CD4-positive, alpha-beta T cell treated with Interferon gamma for 1 hour (primary cell): ENCODE results near the gene ARSI.

ENCODE experiments used
- DNase-seq: peaks from one replicate; pipeline ENCODE4 v3.0.0-alpha.2; 2020

ARSI gene

DNA sequence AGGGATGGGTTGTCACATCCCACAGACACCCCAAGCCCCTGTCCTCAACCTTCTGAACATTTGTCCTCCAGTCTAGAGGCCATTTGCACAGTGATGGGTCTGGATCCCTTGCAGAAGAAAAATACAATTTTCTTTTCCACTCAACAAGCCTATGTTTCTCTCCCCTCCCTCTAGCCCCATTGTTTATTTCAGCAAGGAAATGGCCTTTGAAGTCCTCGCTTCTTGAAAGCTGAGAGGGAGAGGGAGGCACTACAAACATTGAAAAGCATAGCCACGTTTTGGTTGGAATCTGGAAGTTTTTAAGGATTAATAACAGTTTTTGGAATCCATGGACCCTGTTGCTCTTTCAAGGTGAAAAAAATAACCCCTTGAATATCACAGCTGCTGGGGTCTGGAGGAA lies 24.0 kb upstream of the ARSI start:
- no peak for DNase-seq

- DNase-seq, result no peak
Observed at GRCh38 chr5:150325426-150325825, 22.7 kb upstream of the ARSI start.

DNA sequence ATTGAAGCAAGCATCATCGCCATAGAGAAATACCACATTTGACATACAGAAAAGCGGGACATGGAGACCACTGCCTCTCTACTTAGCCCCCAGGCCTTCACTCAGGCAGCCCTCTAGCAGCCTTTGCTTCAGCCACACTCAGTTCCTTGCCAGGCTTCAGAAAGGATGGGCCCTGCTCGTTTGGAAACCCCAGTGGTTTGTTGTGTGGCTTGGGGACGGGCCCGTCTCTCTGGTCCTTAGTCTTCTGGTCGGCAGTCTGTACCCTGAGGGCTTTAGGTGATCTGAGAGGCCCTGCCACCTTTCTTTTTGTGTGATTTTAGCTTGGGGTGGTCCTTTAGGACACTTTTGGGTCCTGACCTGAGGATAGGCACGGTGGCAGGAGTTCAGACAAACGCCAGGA lies 21.1 kb upstream of the ARSI start:
- no peak for DNase-seq

GRCh38 chr5:150323092-150323491 lies 20.4 kb upstream of the ARSI start:
- no peak for DNase-seq

DNA sequence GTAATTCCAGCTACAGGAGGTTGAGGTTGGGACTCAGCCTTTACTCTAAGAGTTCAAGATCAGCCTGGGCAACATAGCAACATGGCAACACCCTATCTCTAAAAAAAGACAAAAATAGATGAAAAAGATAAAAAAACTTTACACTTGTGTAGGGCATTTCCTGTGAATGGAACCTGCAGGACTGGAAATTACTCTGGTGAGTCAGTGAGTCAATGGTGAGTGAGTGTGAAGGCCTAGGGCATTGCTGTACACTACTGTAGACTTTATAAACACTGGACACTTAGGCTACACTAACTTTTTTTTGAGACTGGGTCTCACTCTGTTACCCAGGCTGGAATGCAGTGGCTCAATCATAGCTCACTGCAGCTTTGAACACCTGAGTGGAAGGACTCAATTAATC lies 19.5 kb upstream of the ARSI start:
- DNase-seq, result no peak

GRCh38 chr5:150321784-150322183 lies 19.1 kb upstream of the ARSI start:
- no peak for DNase-seq

DNA sequence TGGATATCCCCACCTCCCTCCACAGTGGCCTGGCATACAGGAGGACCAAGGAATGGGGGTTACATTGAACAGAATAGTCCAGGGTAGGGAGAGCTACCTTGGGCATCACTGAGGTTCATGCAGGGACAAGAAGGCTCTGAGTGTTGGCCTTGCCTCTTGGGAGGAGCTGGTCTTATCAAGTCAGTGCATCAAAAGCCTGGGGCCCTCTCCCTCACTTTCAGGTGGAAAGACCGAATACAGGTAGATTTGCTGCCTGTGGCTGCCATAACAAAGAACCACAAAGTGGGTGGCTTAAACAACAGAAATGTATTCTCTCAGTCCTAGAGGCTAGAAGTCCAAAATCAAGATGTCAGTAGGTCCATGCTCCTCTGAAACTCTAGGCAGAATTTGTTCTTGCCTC lies 18.5 kb upstream of the ARSI start:
- no peak for DNase-seq

GRCh38 chr5:150320044-150320613 lies 17.4 kb upstream of the ARSI start:
- DNase-seq, result no peak

DNA sequence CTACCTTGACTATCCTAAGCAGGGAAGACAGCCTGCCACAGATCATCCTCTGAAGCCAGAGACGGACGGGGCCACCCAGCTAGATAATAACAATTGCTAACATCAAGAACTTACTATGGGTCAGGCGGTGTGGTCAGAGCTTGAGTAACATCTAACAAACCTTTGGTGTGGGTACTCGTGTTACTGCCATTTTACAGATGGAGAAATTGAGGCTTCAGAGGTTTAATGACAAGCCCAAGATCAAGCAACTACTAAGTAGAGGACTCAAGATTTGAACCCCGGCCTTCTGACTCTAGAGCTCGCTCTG lies 16.7 kb upstream of the ARSI start:
- no peak for DNase-seq

GRCh38 chr5:150318613-150319483 lies 16.1 kb upstream of the ARSI start:
- no peak for DNase-seq

GRCh38 chr5:150317048-150318003 lies 14.6 kb upstream of the ARSI start:
- DNase-seq, result no peak

GRCh38 chr5:150316320-150316719 lies 13.6 kb upstream of the ARSI start:
- no peak for DNase-seq

DNA sequence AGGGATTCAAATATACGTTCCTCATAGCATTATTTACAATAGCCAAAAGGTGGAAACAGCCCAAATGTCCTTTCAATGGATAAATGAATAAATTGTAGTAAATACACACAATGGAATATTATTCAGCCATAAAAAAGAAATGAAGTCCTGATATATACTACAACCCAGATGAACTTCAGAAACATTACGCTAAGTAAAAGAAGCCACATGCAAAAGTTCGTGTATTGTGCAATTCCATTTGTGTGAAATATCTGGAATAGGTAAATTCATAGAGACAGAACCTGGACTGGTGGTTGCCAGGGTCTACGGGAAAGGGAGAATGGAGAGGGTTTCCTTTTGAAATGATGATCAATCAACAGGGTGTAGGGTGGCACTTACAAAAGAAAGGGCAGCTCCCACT lies 12.5 kb upstream of the ARSI start:
- no peak for DNase-seq

DNA sequence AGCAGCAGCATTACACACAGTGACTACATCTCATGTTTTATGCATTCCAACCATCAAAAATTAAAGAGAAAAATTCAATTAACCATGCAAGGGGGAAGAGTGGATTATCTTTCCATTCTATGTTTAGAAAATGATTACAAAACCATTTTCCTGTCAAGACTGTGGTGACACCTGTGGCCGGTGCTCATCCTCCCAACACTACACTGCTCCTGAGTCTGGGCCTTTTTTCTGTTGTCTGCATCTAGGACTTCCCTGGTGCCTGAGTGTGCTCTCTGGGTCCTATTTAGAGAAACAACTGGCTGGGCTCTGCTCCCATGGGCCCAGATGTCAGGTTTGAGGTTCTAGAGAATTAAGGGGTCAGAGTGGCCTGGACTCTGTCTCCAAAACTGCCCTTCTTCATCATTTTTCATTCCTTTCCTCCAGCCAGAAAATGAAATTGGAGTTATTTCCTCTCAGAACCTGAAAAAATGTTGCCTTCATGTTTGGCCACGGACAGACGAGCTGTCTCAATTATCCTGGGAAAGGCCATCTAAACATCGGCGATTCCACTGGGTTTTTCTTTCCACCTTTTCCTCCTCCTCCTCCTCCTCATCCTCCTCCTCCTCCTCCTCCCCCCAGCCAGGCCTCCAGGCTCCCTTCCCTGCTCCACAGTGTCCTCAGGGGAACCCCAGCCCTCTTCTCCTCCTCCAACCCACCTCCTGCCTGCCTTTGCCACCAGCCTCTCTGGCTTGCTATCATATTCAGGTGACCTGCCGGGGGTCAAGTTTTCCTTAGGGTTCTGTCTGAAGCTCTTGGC lies 11.4 kb upstream of the ARSI start:
- no peak for DNase-seq

DNA sequence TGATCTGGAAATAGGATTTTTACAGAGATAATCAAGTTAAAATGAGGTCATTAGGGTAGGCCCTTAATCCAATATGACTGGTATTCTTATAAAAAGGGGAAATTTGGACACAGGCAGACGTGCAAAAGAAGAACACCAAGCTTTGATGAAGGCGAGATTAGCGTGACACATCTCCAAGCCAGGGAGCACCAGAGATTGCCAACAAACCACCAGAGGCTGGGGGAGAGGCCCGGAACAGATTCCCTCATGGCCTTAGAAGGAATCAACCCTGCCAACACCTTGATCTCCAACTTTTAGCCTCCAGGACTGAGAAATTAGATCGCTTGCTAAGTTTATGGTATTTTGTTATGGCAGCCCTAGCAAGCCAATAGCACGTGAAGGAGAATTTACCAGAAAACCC lies 10.8 kb upstream of the ARSI start:
- no peak for DNase-seq

GRCh38 chr5:150312518-150312917 lies 9.8 kb upstream of the ARSI start:
- no peak for DNase-seq

DNA sequence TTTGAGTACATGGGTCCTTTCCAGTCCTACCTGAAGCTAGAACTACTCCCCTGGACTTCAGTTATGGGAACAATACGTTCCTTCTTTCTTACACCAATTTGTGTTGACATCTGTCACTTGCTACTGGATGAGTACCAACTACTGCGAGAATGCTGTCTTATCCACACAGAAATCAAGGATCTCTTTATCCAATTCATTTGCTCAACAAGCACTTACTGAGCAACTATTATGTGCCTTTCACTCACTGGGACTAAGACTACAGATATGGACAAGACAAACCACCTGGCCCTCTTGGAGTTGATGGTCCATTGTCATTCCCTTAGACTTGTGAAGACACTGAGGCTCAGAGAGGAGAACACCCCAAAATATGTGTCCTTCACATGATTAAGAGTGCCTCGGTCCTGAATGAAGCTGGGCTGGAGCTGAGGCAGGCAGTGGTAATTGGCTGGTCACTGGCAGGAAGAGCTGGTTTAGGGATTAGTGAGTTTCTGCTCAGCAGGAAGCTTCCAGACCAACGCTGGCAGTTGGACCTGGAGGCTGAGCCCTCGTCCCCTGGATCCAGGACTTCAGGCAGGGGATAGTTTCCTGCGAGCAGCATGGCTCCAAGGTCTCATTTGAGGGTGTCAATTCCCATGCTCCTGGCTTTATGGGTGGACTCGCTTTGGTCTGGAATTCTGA lies 8.4 kb upstream of the ARSI start:
- no peak for DNase-seq

DNA sequence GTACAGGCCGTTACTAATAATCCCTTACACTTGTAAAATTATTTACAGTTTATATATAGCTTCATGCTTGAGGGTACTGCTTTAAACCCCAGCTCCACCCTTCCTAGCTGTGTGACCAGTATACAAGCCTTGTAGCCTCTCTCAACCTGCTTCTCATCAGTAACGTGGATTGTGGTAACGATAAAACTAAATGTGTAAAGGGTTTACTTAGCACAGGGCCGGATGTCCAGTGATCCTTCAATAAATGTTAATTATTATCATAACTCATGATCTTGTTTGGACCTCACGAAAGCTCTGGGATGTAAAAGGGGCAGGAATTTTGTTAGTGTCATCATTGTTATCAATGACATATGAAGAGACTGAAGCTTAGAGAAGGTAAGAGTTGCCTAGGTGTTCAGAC lies 7.5 kb upstream of the ARSI start:
- no peak for DNase-seq

DNA sequence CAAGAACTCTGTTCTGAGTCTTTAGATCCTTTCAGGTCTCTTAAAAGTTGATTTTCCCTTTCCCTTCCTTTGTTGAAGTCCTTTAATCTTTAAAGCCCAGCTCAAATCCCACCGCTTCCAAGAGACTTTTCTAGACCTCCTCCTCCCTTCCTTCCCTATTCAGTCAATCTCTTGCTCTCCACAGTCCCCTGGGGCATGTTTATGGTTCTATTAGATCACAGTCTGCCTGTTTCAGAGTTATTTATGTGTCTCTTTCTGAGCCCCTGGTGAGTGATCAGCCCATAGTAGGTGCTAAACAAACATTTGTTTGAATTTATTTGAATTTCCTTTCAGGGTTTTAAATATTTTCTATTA lies 7.2 kb upstream of the ARSI start:
- no peak for DNase-seq

DNA sequence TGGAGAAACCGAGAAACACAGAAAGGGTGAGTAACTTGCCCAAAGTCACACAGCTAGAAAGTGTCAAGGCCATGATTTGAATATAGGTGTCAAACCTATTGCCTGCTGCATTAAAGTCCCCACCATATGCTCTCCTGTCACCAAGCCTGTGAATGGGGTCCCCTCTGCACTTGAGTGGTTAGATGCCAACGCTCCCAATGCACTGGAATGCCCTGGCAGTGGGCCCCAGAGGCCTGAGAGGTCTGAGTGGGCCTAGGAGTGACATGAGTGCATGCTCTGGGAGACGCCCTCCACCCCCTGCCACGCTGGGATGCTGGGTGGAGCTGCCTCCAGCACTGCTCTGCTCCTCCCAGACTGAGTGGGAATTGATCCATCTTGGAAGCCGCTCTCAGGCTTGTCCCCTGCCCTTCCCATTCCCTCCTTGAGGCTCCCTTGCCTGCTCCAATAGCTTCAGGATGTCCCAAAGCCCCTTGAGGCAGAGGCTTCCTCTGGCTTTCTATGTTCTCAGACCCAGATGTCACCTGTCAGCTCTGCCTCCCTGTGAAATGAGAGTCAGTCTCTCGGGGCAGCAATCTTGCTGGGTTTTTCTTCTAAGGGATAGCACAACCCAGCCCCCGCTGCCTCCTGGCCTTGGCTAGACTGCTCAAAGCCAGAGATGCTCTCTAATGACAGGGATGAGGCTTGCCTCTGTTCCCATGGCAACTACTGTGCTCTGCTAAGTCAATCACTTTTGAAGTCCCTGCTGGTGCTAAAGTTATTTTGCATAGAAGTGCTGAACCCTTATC lies 6.6 kb upstream of the ARSI start:
- no peak for DNase-seq

DNA sequence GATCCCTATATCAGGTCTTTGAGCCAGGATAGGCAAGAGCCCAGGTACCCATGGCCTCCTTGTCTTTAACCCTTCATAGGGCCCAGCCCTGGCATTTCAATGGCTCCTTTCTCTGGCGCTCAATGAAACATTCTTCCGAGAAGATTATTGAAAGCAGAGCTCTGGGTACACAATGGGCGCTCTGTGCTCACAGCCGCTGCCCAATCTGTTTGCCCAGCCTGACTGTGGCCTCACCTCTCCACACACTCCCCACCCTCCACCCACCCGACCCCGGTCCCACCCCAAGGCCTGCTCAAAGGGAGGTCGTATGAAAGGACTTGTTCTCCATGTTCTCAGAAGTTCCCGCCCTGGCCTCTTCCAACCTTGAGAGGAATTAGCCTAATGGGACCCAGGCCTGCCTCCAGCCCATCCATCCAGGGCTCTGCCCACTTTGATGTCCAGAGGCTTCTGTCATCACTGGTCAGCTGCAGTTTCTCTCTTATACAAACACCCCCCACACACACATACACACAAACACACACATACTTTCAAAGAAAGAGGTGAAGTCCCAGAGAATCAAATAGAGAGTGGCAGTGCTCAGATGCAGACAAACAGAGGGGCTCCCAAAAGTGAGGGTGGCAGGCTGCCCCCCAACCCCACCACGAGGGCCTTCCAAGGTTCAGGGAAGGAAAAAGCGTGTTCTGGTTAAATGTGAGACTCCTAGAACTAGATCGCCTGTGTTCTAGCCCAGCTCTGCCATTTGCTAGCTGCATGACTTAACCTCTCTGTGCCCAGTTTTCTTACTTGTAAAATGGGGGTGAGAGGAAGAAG lies 5.1 kb upstream of the ARSI start:
- DNase-seq, result no peak
